GM12891 (cell line): ENCODE measurements around the gene MED12L.

ENCODE experiments used
- DNase-seq: peaks from one replicate; pipeline ENCODE4 v3.0.0; 2011; ENCODE audit warnings: low spot score; ENCODE audit not compliant: insufficient read length
- FAIRE-seq: peaks from 2 replicates; lab custom pipeline; 2011; peaks lifted over from hg19 to GRCh38; lab: Jason Lieb, UNC
- PAX5 ChIP-seq: IDR thresholded peaks from 2 replicates; pipeline ENCODE4 v1.6.1; 2011; ENCODE audit warnings: low read length, moderate library complexity, mild to moderate bottlenecking; ENCODE audit not compliant: insufficient read depth, severe bottlenecking
- POLR2A ChIP-seq: IDR thresholded peaks from 2 replicates; pipeline ENCODE4 v1.6.1; 2011; ENCODE audit warnings: low read depth, low read length, control low read depth
- POLR2AphosphoS5 ChIP-seq: IDR thresholded peaks from 2 replicates; pipeline ENCODE4 v1.6.1; 2011; ENCODE audit warnings: low read depth, low read length, control low read depth
- POU2F2 ChIP-seq: IDR thresholded peaks from 2 replicates; pipeline ENCODE4 v1.6.1; 2011; ENCODE audit warnings: low read depth, mild to moderate bottlenecking, control low read depth, low read length, moderate library complexity
- SPI1 ChIP-seq: IDR thresholded peaks from 2 replicates; pipeline ENCODE4 v1.6.1; 2011; ENCODE audit warnings: low read depth, low read length, control low read depth
- TAF1 ChIP-seq: IDR thresholded peaks from 2 replicates; pipeline ENCODE4 v1.6.1; 2011; ENCODE audit warnings: low read depth, low read length, control low read depth

The MED12L gene

DNA sequence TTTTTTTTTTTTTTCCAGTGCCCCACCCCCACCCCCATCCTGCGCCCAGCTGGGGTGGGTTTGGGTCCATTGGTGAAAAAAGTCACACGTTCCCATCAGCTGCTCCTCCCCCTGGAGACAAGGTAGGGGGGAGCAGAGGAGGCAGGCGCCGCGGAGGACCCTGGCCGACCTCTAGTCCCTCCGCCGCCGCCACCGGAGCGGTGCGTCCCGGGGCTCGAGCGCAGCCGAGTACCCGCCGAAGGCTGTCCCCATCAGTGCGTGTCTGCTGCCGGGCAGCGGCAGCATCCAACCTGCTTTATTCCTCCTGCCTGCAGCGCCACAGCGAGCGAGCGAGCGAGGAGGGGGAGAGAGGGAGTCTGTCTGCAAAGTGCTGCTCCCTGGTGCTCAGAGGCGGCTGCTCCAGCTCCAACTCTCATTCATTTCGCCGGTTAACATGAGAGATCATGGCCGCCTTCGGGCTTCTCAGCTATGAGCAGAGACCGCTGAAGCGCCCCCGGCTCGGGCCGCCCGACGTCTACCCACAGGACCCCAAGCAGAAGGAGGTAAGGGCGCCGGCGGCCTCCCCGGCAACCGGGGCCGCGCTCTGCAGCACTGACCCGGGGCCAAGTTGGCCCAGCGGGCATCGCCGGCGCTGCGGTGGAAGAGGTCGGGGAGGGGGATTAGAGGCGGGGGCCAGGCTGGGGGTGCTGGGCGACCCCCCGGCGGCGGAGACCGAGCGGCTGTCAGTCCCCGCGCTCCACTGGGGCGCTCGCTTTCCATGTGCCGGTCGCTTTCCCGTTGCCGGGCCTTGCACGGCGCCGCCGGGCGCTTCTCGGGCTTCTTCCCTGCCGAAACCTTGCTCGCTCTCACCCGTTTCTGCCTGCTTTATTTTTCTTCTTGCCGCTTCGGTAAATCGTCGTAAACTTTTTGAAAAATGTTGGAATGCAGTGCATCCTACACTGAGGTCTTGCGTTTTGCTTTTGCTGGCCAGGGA, 1.3 kb downstream of the MED12L start:
- FAIRE-seq (peak; percentile 80), DNase-seq (peak; percentile 75)
- TF ChIP-seq POU2F2 (no peak), POLR2A (no peak), POLR2AphosphoS5 (no peak), PAX5 (no peak), TAF1 (no peak), SPI1 (no peak)

GRCh38 chr3:151087648-151088047, 2.2 kb downstream of the MED12L start:
- TF ChIP-seq POU2F2 (no peak), POLR2AphosphoS5 (no peak), SPI1 (no peak), PAX5 (no peak), TAF1 (no peak)
- no peak for FAIRE-seq
- DNase-seq: no peak

GRCh38 chr3:151091685-151092345, 6.4 kb downstream of the MED12L start:
- no peak for DNase-seq
- no peak for FAIRE-seq
- no peak for TF ChIP-seq POLR2AphosphoS5
- TF ChIP-seq SPI1: no peak

DNA sequence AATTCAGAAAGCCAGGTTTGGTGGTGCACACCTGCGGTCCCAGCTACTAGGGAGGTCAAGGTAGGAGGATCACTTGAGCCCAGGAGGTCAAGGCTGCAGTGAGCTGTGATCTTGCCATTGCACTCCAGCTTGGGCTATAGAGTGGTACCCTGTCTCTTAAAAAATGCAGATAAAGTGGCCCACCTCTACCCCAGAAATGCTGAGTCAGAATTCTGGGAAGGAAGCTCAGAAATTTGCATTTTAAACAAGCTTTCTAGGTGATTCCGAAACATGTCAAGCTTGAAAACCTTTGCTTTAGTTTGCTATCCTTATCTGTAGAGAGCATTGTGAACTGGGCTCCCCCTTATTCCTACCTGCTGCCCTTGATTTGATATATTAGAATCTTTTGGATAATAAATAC, 7.7 kb downstream of the MED12L start:
- no peak for TF ChIP-seq TAF1
- no peak for TF ChIP-seq POLR2A
- no peak for TF ChIP-seq POLR2AphosphoS5
- no peak for TF ChIP-seq SPI1
- DNase-seq (no peak), FAIRE-seq (no peak)

- no peak for DNase-seq
- FAIRE-seq: peak; percentile 9
Measured at GRCh38 chr3:151093905-151094304, 8.4 kb downstream of the MED12L start.

DNA sequence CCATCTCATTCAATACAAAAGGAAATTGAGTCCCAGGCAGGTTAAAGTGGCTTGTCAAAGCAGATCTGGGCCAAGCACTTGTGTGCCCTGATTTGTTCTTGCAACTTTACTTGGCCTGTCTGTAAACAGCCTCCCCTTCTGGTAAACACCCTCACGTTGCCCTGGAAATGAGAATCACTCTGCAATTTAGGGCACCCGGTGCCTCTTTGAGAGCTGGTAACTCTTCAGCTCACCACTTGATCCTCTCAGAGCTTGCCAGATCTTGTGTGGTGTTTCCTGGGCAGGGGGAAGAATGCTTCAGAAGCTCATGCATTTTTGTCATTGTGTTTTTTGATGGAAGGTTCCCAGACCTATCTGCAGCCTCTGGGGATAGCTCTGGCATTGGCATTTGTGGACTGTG, 11.3 kb downstream of the MED12L start:
- TF ChIP-seq POLR2A (no peak), POLR2AphosphoS5 (no peak), PAX5 (no peak), SPI1 (no peak)
- DNase-seq: no peak
- FAIRE-seq: no peak

More at GRCh38 chr3:151093905-151094304, 8.4 kb downstream of the MED12L start:
- no peak for TF ChIP-seq PAX5
- TF ChIP-seq POLR2A: no peak
- no peak for TF ChIP-seq SPI1
- TF ChIP-seq TAF1: no peak
- no peak for TF ChIP-seq POU2F2
- TF ChIP-seq POLR2AphosphoS5: no peak

GRCh38 chr3:151100076-151100475, 14.6 kb downstream of the MED12L start:
- TF ChIP-seq SPI1: no peak
- TF ChIP-seq POLR2A: no peak
- no peak for TF ChIP-seq POLR2AphosphoS5
- TF ChIP-seq PAX5: no peak
- no peak for DNase-seq
- FAIRE-seq: no peak

- DNase-seq (no peak), FAIRE-seq (no peak)
- TF ChIP-seq PAX5 (no peak), TAF1 (no peak), SPI1 (no peak), POLR2AphosphoS5 (no peak), POLR2A (no peak), POU2F2 (no peak)
Measured at GRCh38 chr3:151101270-151101969, 16.0 kb downstream of the MED12L start.

GRCh38 chr3:151106311-151106710, 20.8 kb downstream of the MED12L start:
- DNase-seq: no peak
- TF ChIP-seq PAX5 (no peak), POU2F2 (no peak), TAF1 (no peak), POLR2AphosphoS5 (no peak), POLR2A (no peak), SPI1 (no peak)
- no peak for FAIRE-seq

GRCh38 chr3:151107177-151107576, 21.7 kb downstream of the MED12L start:
- FAIRE-seq (no peak), DNase-seq (no peak)
- TF ChIP-seq POLR2A (no peak), TAF1 (no peak), POLR2AphosphoS5 (no peak), SPI1 (no peak), POU2F2 (no peak), PAX5 (no peak)
